HEK293 (cell line): ENCODE results near the gene ARHGAP4.

ENCODE experiments used
- CTCF ChIA-PET: fragments of 350-600 bp; formaldehyde crosslinking; extraction: SDS; loops from one replicate; lab custom pipeline; 2021; ENCODE audit warnings: antibody characterized with exemption; lab: Yijun Ruan, JAX
- POLR2A ChIA-PET: fragments of 300-600 bp; formaldehyde crosslinking; extraction: SDS; loops from one replicate; lab custom pipeline; 2020; ENCODE audit warnings: antibody characterized with exemption, inconsistent platforms; lab: Yijun Ruan, JAX
- H3K27ac ChIP-seq: fragments of 200-500 bp; sonication (Bioruptor generic); 2 replicates; pipeline ENCODE4 v1.5.1; 2014; ENCODE audit warnings: low read depth, low read length, control low read depth, inconsistent platforms; ENCODE audit errors: extremely low read depth
- H3K36me3 ChIP-seq, 2 experiments: fragments of 200-500 bp in 1 of 2; sonication (Bioruptor generic) in 1 of 2; 1 replicate in 1 of 2; 2 replicates in 1 of 2; pipeline ENCODE4 v1.5.1; 2014 to 2017; ENCODE audit warnings: inconsistent platforms in 2 of 2, low read length in 2 of 2; ENCODE audit not compliant: control insufficient read depth in 2 of 2, insufficient read depth in 1 of 2
- H3K4me1 ChIP-seq: fragments of 200-500 bp; sonication (Bioruptor generic); 2 replicates; pipeline ENCODE4 v1.5.1; 2014; ENCODE audit warnings: mild to moderate bottlenecking, low read length, inconsistent platforms; ENCODE audit not compliant: control insufficient read depth, insufficient read depth
- H3K4me3 ChIP-seq: 2 replicates; pipeline ENCODE4 v1.5.1; 2011; ENCODE audit warnings: low read depth, mild to moderate bottlenecking, control low read depth, low read length, moderate library complexity
- H3K9me3 ChIP-seq: fragments of 200-500 bp; sonication (Bioruptor generic); 2 replicates; pipeline ENCODE4 v1.5.1; 2014; ENCODE audit warnings: low read depth, low read length, inconsistent platforms; ENCODE audit not compliant: control insufficient read depth, insufficient read depth
- GLIS1 ChIP-seq: fragments of 450-650 bp; formaldehyde crosslinking; IDR thresholded peaks from 2 replicates; pipeline ENCODE4 v1.5.1; 2016; ENCODE audit warnings: missing biosample characterization, missing genetic modification characterization
- GLIS2 ChIP-seq: fragments of 450-650 bp; formaldehyde crosslinking; IDR thresholded peaks from 2 replicates; pipeline ENCODE4 v1.5.1; 2016; ENCODE audit warnings: missing biosample characterization, missing genetic modification characterization
- KLF1 ChIP-seq: fragments of 450-650 bp; formaldehyde crosslinking; IDR thresholded peaks from 2 replicates; pipeline ENCODE4 v1.5.1; 2016; ENCODE audit warnings: missing biosample characterization, missing genetic modification characterization
- KLF8 ChIP-seq: fragments of 450-650 bp; formaldehyde crosslinking; IDR thresholded peaks from 2 replicates; pipeline ENCODE4 v1.5.1; 2016; ENCODE audit warnings: missing biosample characterization, missing genetic modification characterization
- MZF1 ChIP-seq: fragments of 450-650 bp; formaldehyde crosslinking; IDR thresholded peaks from 2 replicates; pipeline ENCODE4 v1.5.1; 2017; ENCODE audit warnings: missing biosample characterization, missing genetic modification characterization, borderline replicate concordance
- ZBTB1 ChIP-seq: fragments of 450-650 bp; formaldehyde crosslinking; IDR thresholded peaks from 2 replicates; pipeline ENCODE4 v1.5.1; 2016; ENCODE audit warnings: missing biosample characterization, missing genetic modification characterization
- ZBTB20 ChIP-seq: fragments of 450-650 bp; formaldehyde crosslinking; IDR thresholded peaks from 2 replicates; pipeline ENCODE4 v1.5.1; 2016; ENCODE audit warnings: missing biosample characterization, missing genetic modification characterization
- ZIC2 ChIP-seq: fragments of 450-650 bp; formaldehyde crosslinking; IDR thresholded peaks from 2 replicates; pipeline ENCODE4 v1.5.1; 2016; ENCODE audit warnings: missing biosample characterization, missing genetic modification characterization
- ZNF157 ChIP-seq: fragments of 450-650 bp; formaldehyde crosslinking; IDR thresholded peaks from 2 replicates; pipeline ENCODE4 v1.5.1; 2016; ENCODE audit warnings: missing biosample characterization, missing genetic modification characterization
- ZNF19 ChIP-seq: fragments of 450-650 bp; formaldehyde crosslinking; IDR thresholded peaks from 2 replicates; pipeline ENCODE4; 2016; ENCODE audit warnings: missing biosample characterization, missing genetic modification characterization, low read depth
- ZNF324 ChIP-seq: fragments of 450-650 bp; formaldehyde crosslinking; IDR thresholded peaks from 2 replicates; pipeline ENCODE4 v1.5.1; 2016; ENCODE audit warnings: missing biosample characterization, missing genetic modification characterization
- ZNF335 ChIP-seq: fragments of 450-650 bp; formaldehyde crosslinking; conservative IDR thresholded peaks from 2 replicates; pipeline ENCODE4 v1.5.1; 2016; ENCODE audit warnings: missing biosample characterization, missing genetic modification characterization
- ZNF426 ChIP-seq: fragments of 450-650 bp; formaldehyde crosslinking; IDR thresholded peaks from 2 replicates; pipeline ENCODE4 v1.5.1; 2017; ENCODE audit warnings: missing biosample characterization, missing genetic modification characterization, mild to moderate bottlenecking, inconsistent platforms, moderate library complexity
- ZNF560 ChIP-seq: fragments of 450-650 bp; formaldehyde crosslinking; IDR thresholded peaks from 2 replicates; pipeline ENCODE4 v1.5.1; 2017; ENCODE audit warnings: missing biosample characterization, missing genetic modification characterization, borderline replicate concordance
- ZNF596 ChIP-seq: fragments of 450-650 bp; IDR thresholded peaks from 2 replicates; pipeline ENCODE4 v1.5.0; 2018; ENCODE audit warnings: missing biosample characterization, mild to moderate bottlenecking, missing genetic modification characterization, moderate library complexity
- ZNF660 ChIP-seq: fragments of 450-650 bp; IDR thresholded peaks from 2 replicates; pipeline ENCODE4 v1.5.1; 2018; ENCODE audit warnings: missing biosample characterization, mild to moderate bottlenecking, missing genetic modification characterization
- TF ChIP-seq, protein P1 (sequence below): IDR thresholded peaks from 2 replicates; pipeline ENCODE4 v1.6.1; 2011; ENCODE audit warnings: mild to moderate bottlenecking, low read depth, low read length, borderline replicate concordance
- TF ChIP-seq, protein P2 (sequence below): fragments of 450-650 bp; formaldehyde crosslinking; IDR thresholded peaks from 2 replicates; pipeline ENCODE4 v1.5.1; 2016; ENCODE audit warnings: missing biosample characterization, missing genetic modification characterization
- TF ChIP-seq, protein P3 (sequence below): fragments of 450-650 bp; formaldehyde crosslinking; IDR thresholded peaks from 2 replicates; pipeline ENCODE4 v1.5.1; 2016; ENCODE audit warnings: missing biosample characterization, missing genetic modification characterization
- TF ChIP-seq, protein P4 (sequence below): fragments of 450-650 bp; formaldehyde crosslinking; IDR thresholded peaks from 2 replicates; pipeline ENCODE4 v1.5.1; 2016; ENCODE audit warnings: missing biosample characterization, missing genetic modification characterization
- TF ChIP-seq, protein P5 (sequence below): fragments of 450-650 bp; formaldehyde crosslinking; IDR thresholded peaks from 2 replicates; pipeline ENCODE4 v1.5.1; 2016; ENCODE audit warnings: missing biosample characterization, missing genetic modification characterization
- TF ChIP-seq, protein P6 (sequence below): fragments of 450-650 bp; formaldehyde crosslinking; IDR thresholded peaks from 2 replicates; pipeline ENCODE4 v1.5.1; 2017; ENCODE audit warnings: missing biosample characterization, mild to moderate bottlenecking, missing genetic modification characterization, moderate library complexity

Gene ARHGAP4

DNA sequence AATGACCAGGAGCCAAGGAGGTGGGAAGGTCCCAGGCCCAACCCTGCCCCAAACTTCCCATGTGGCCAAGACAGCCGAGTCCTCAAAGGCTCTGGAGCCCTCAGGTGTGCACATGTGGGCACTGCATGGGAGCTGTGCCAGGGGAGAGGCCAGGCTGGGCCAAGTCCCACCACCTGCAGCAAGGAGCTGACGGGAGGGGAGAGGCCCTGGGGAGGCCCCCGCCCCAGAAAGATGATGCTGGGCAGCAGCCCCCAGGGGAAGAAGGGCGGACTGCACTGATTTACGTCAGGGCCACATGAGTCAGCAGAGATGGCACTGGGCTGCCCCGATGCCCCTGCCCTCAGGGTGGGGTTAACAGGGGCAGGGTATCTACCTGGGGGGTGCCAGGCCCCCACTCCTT is 41.5 kb downstream of the ARHGAP4 start:
- ChIA-PET CTCF (interaction anchor here (0.5 to 1.0 kb wide), 2 partner anchors 65 to 437 kb away, joined by 4 to 6 read pairs; no protein-coding TSS in a partner anchor), POLR2A (no interaction called here)
- Histone ChIP-seq H3K4me1 (no peaks in the 10 kb centered on the region), H3K4me3 (no peak overlapping the region), H3K9me3 (no peaks in the 10 kb centered on the region), H3K27ac (no peak overlapping the region), H3K36me3 (no peaks in the 10 kb centered on the region)
- TF ChIP-seq ZBTB20 (tag by site-specific recombination) (no peak), GLIS2 (peak; percentile 48), KLF1 (peak; percentile 95), ZNF426 (tag by site-specific recombination) (no peak), ZNF157 (tag by site-specific recombination) (no peak), ZIC2 (tag by site-specific recombination) (peak; percentile 31; the same call in 1 of the 2 replicates), GLIS1 (tag by site-specific recombination) (peak; percentile 53), MZF1 (tag by site-specific recombination) (no peak)
- TF ChIP-seq, protein P1, sequence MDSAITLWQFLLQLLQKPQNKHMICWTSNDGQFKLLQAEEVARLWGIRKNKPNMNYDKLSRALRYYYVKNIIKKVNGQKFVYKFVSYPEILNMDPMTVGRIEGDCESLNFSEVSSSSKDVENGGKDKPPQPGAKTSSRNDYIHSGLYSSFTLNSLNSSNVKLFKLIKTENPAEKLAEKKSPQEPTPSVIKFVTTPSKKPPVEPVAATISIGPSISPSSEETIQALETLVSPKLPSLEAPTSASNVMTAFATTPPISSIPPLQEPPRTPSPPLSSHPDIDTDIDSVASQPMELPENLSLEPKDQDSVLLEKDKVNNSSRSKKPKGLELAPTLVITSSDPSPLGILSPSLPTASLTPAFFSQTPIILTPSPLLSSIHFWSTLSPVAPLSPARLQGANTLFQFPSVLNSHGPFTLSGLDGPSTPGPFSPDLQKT, result no peak
- TF ChIP-seq, protein P2, sequence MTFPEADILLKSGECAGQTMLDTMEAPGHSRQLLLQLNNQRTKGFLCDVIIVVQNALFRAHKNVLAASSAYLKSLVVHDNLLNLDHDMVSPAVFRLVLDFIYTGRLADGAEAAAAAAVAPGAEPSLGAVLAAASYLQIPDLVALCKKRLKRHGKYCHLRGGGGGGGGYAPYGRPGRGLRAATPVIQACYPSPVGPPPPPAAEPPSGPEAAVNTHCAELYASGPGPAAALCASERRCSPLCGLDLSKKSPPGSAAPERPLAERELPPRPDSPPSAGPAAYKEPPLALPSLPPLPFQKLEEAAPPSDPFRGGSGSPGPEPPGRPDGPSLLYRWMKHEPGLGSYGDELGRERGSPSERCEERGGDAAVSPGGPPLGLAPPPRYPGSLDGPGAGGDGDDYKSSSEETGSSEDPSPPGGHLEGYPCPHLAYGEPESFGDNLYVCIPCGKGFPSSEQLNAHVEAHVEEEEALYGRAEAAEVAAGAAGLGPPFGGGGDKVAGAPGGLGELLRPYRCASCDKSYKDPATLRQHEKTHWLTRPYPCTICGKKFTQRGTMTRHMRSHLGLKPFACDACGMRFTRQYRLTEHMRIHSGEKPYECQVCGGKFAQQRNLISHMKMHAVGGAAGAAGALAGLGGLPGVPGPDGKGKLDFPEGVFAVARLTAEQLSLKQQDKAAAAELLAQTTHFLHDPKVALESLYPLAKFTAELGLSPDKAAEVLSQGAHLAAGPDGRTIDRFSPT (tag by site-specific recombination), result 0 out of 2 replicates have a peak, but pooled peaks have one; percentile 54
- TF ChIP-seq, protein P3, sequence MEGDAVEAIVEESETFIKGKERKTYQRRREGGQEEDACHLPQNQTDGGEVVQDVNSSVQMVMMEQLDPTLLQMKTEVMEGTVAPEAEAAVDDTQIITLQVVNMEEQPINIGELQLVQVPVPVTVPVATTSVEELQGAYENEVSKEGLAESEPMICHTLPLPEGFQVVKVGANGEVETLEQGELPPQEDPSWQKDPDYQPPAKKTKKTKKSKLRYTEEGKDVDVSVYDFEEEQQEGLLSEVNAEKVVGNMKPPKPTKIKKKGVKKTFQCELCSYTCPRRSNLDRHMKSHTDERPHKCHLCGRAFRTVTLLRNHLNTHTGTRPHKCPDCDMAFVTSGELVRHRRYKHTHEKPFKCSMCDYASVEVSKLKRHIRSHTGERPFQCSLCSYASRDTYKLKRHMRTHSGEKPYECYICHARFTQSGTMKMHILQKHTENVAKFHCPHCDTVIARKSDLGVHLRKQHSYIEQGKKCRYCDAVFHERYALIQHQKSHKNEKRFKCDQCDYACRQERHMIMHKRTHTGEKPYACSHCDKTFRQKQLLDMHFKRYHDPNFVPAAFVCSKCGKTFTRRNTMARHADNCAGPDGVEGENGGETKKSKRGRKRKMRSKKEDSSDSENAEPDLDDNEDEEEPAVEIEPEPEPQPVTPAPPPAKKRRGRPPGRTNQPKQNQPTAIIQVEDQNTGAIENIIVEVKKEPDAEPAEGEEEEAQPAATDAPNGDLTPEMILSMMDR (tag by site-specific recombination), result peak; percentile 52
- TF ChIP-seq, protein P4, sequence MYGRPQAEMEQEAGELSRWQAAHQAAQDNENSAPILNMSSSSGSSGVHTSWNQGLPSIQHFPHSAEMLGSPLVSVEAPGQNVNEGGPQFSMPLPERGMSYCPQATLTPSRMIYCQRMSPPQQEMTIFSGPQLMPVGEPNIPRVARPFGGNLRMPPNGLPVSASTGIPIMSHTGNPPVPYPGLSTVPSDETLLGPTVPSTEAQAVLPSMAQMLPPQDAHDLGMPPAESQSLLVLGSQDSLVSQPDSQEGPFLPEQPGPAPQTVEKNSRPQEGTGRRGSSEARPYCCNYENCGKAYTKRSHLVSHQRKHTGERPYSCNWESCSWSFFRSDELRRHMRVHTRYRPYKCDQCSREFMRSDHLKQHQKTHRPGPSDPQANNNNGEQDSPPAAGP (tag by site-specific recombination), result peak; percentile 51

DNA sequence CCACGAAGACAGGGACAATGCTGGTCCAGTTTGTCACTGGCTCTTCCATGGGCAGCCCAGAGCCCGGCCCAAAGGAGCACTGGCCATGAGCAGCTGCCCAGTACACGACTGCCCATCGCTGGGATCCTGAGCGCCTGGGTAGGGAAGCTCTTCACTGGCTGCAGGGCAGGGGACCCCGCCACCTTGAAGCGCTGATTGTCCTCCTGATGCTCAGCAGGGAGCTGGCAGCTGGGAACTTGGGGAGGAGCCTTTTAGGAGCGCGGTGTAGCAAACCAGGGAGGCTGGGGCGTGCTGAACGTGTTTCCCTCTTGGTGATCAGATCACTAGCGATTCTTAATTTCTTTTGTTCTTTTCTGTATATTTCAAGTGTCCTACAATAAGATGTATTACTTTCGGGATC is 41.9 kb downstream of the ARHGAP4 start:
- H3K4me3 ChIP-seq, result no peak overlapping the region
- POLR2A ChIA-PET, result no interaction called here

DNA sequence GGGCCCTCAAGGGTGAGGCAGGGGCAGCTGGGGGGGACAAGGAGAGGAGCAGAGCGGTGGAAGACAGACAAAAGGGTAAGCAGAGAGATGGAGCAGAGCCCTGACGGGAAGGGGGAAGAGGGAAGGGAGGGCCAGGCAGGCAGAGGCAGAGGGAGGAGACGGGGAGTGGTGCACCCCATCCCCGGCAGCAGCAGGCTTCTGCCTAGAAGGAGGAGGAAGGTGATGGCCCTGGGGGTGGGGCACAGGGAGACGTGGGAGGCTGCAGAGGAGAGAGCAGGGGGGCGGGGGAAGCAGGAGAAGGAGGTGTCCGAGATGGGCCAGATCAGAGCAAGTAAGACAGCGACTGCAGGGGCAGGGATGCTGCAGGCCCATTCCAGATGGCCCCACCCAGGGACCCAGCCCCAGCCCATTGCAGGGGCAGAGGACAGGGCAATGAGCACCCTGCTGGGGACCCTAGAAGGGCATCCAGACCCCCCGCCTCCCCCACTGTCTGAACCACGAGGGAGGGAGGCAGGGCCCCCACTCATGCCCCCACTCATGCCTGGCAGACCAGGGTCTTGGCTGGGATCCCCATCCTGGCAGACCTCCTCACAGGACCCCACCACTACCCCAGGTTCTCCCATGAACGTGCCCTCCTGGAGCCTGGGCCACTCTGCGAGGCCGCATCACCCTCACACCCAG is 42.8 kb downstream of the ARHGAP4 start:
- ChIA-PET POLR2A (no interaction called here), CTCF (interaction anchor here (0.6 kb wide), 2 partner anchors 68 to 253 kb away, joined by 3 to 5 read pairs; no protein-coding TSS in a partner anchor)
- H3K4me1 ChIP-seq, result no peaks in the 10 kb centered on the region
- TF ChIP-seq ZNF335 (tag by site-specific recombination) (no peak), ZNF560 (tag by site-specific recombination) (no peak), ZBTB1 (no peak), ZNF596 (tag by site-specific recombination) (no peak), ZNF660 (tag by site-specific recombination) (no peak), KLF8 (no peak)
- TF ChIP-seq, protein P5, sequence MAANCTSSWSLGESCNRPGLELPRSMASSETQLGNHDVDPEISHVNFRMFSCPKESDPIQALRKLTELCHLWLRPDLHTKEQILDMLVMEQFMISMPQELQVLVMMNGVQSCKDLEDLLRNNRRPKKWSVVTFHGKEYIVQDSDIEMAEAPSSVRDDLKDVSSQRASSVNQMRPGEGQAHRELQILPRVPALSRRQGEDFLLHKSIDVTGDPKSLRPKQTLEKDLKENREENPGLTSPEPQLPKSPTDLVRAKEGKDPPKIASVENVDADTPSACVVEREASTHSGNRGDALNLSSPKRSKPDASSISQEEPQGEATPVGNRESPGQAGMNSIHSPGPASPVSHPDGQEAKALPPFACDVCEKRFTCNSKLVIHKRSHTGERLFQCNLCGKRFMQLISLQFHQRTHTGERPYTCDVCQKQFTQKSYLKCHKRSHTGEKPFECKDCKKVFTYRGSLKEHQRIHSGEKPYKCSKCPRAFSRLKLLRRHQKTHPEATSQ (tag by site-specific recombination), result no peak
- TF ChIP-seq, protein P6, sequence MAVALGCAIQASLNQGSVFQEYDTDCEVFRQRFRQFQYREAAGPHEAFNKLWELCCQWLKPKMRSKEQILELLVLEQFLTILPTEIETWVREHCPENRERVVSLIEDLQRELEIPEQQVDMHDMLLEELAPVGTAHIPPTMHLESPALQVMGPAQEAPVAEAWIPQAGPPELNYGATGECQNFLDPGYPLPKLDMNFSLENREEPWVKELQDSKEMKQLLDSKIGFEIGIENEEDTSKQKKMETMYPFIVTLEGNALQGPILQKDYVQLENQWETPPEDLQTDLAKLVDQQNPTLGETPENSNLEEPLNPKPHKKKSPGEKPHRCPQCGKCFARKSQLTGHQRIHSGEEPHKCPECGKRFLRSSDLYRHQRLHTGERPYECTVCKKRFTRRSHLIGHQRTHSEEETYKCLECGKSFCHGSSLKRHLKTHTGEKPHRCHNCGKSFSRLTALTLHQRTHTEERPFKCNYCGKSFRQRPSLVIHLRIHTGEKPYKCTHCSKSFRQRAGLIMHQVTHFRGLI, result no peak

More for the DNA sequence above, 41.9 kb downstream of the ARHGAP4 start:
- Histone ChIP-seq H3K9me3 (no peaks in the 10 kb centered on the region), H3K36me3 (no peaks in the 10 kb centered on the region), H3K4me1 (no peaks in the 10 kb centered on the region), H3K27ac (no peak overlapping the region)
- TF ChIP-seq ZNF324 (tag by site-specific recombination), result no peak
- TF ChIP-seq ZNF19 (tag by site-specific recombination), result no peak
- CTCF ChIA-PET, result interaction anchor here (0.6 to 1.0 kb wide), 2 partner anchors 65 to 67 kb away, joined by 3 to 4 read pairs; no protein-coding TSS in a partner anchor

More for the DNA sequence above, 42.8 kb downstream of the ARHGAP4 start:
- Histone ChIP-seq H3K36me3 (no peaks in the 10 kb centered on the region), H3K4me3 (no peak overlapping the region), H3K27ac (no peak overlapping the region), H3K9me3 (no peaks in the 10 kb centered on the region)
